Tongue (tissue), 2 donors: Measurements from ENCODE around the gene BEX2. TPM values are rescaled to one million over a fixed set of nuclear protein-coding genes. Genes with fewer than 3 reads are reported as not detected.
"Not testable (repeated sequence)": the region's sequence is repeated elsewhere in the genome, so short reads cannot be mapped to it uniquely, and the experiment has no call there.

Source experiments
- DNase-seq: peaks from one replicate; pipeline ENCODE4 v3.0.0-alpha.2; 2015
- total RNA-seq: library from RNA; depleted of rRNA; stranded (reverse); fragments of >200 nt; gene quantifications from one replicate; pipeline ENCODE4 v1.2.3, GENCODE V29; 2014

The BEX2 gene
- 35.9 TPM for total RNA-seq

- peak; percentile 89 for DNase-seq
These were observed at the start of gene BEX2 for GRCh38 chrX:103310555-103311398. BEX2 (minus strand) TSS chrX:103310990; CDS start chrX:103309976, 1,014 bp downstream.

- DNase-seq = no peak
These were observed 49.3 kb upstream of the BEX2 start for GRCh38 chrX:103360092-103360491.

GRCh38 chrX:103359605-103360004, 48.8 kb upstream of the BEX2 start:
- DNase-seq = not testable (repeated sequence)

- no peak for DNase-seq
These were observed 47.1 kb upstream of the BEX2 start for GRCh38 chrX:103357871-103358270.

DNA sequence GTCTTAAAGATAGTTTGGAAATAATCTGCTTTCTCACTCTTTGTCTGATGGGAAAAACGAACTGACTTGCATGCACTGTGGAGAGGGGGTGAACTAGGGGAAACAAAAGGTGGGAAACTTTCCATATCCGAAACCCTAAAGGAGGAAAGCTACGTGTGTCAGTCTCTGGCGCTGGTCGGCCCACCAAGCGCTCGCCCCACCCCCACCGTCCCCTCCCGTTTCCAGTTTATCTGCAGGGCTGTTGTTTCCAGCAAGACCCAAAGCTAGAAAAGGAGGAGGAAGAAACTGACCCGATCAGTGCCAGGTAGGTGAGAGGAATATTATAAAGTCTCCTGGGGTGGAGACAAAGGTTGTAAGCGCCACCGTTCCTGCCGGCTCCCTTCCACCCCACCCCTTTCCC, 46.1 kb upstream of the BEX2 start:
- DNase-seq = peak; percentile 62

DNA sequence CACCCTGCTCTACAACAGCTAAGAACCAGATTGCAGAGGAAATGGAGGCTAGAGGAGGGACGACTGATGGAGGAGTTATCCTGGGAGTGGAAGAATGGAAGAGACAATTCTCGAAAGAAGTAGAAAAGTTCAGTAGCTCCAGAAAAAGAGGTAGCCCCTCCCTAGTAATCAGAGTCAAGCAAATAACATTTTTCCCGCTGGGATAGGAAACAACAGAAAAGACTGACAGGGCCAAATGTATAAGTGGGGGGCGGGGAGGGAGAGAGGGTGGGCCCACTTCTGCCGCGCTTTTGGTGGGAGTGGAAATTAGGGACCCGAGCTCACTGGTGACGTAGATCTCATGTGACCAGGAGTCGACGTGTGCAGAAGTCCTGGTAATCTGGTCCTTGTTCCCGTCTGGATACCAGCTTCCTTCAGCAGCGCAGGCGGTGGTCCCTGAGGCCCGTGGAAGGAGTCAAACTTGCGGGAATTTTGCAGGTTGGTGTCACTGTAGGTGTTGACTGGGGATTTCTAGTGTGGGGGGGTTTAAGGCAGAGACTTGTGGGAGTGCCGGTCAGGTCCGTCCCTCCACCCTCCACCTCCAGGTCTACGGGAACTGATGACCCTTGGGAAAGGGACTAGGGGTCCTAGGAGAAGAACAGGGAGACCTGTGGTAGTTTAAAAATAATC, 45.5 kb upstream of the BEX2 start, which contains the start of gene TCEAL9:
Gene TCEAL9 (plus strand): TSS at position 377 of the 669 bp plus-strand sequence. CDS start 1,179 bp downstream, outside the sequence.
- DNase-seq = peak; percentile 95

DNA sequence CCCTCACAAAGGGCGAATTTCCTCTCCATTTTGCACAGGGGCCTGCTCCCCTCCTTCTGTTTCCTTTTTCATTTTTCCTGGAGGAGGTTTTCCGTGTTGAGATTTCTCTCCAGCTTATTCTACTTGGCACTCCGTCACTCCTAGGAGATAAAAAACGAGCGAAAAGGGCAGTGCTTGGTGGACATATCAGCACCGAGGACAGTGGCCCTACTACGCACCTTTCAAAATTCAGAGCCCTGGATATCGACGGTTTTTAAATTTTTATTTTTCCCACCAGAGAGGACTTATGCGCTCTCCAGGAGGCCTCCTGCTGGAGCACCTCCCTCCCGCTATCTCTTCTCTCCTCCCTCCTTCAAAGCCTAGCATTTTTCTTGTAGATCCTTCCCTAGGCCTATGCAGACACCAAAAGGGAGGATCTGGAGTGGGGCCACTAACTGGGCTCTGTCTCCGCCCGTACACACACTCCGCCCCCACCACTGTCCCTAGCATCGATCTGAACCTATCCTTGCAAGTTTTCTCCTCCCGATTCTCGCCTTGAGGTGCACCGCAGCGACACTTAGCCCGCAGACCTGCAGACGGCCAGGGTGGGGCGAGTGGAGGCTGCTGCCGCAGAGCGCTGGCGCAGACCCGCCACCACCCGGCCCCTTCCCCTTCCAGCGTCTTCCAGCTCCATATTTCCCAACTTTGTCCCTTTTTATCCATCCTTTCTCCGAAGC, 37.0 kb upstream of the BEX2 start:
- DNase-seq = no peak

GRCh38 chrX:103344606-103345005, 33.8 kb upstream of the BEX2 start:
- no peak for DNase-seq

- DNase-seq = peak; percentile 57
These were observed 32.3 kb upstream of the BEX2 start for GRCh38 chrX:103343105-103343504.

GRCh38 chrX:103338663-103339062, 27.9 kb upstream of the BEX2 start:
- no peak for DNase-seq

DNA sequence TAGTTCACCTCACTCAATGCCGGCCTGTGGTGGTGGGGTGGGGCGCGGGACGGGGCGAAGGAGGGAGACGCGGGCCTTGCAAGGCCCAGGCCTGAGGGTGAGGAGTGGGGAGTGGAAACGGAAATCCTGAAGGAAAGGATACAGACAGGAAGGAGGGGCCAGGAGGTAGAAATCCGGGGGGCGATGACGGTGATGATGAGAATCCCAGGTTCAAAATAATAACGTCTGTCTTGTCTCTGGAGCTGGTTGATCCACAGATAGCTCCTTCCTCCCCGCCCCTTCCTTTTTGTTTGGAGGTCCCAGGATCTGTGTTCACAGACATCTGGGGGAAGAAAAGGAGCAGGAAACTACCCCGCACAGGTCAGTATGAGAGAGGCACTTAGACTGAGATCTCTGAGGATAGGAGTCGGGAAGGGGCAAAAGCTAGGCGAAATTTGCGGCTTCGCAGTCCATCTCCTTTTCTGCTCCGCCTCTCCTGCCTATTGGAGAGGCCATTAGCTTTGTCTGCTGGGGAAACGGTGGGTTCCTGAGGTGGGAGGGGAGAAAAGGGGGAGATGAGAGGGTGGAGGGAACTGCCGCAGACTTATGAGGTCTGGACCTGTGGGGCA, 20.0 kb upstream of the BEX2 start:
- peak; percentile 66 for DNase-seq

DNA sequence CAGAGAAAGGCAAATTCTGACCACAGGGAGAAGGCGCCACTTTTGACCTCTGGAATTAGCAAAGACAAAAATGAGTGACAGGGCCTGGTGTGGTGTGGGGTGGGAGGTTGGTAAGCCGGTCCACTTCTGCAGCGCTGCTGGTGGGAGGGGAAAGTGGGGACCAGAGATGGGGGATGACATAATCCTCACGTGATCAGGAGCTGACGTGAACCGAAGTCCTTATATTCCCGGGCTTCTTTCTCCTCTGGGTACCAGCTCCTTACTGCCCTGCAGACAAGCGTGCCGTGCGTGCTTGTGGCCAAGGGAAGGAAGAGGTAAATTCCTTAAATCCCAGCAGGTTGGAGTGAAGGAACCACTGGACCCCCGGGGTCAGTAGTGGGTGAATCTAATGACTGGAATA, 19.2 kb upstream of the BEX2 start, which contains the start of gene TCEAL7:
Gene TCEAL7 (plus strand): TSS at position 249 of the 400 bp plus-strand sequence. CDS start 1,165 bp downstream, outside the sequence.
- peak; percentile 93 for DNase-seq

DNA sequence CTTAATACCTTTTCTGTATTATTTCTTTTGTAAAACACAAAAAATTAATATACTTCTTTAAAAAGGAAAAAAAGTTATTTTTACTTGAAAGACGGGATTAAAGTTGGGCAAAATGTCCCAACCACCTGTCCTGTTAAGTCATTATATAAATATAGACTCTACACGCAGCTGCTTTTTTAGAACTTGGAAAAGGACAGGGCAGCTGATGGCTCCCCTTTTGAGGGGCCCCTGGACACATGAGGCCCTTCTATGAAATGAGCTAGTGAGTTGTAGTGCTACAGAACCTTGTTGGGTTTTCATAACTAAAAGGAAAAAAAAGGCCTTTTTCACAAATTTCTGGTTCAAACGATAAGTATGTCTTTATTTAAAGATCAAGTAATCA, 600 bp upstream of the BEX2 start:
- peak; percentile 65 for DNase-seq

DNA sequence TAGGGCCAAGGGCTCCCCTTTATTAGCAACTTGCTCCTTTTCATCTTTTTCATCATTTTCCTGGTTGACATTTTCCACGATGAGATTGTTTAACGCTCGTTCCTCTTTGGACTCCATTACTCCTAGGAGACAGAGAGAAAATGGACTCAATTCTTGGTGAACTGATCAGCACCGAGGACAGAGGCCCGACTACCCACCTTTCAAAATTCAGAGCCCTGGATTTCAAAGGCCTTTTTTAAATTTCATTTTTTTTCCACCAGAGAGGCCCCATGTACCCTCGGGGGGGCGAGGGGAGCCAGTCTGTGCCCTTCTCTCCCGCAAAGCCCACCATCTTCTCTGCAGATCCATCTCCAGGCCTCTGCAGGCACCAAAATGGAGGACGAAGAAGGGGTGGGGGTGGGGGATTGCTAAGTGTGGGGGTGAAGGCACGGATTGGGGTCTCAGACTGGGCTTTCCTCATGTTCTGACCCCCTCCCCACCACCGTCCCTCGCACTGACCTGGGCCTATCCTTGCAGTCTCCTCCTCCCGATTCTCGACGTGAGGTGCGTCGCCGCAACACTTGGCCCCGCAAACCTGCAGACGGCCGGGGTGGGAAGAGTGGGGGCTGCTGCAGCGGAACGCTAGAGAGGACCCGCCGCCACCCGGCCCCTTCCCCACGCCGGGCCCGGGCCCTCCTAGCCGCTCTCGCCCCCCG, 783 bp downstream of the BEX2 start:
- no peak for DNase-seq

- DNase-seq = not testable (repeated sequence)
These were observed 5.1 kb downstream of the BEX2 start for GRCh38 chrX:103305666-103306065.

- no peak for DNase-seq
These were observed 6.1 kb downstream of the BEX2 start for GRCh38 chrX:103304705-103305104.

DNA sequence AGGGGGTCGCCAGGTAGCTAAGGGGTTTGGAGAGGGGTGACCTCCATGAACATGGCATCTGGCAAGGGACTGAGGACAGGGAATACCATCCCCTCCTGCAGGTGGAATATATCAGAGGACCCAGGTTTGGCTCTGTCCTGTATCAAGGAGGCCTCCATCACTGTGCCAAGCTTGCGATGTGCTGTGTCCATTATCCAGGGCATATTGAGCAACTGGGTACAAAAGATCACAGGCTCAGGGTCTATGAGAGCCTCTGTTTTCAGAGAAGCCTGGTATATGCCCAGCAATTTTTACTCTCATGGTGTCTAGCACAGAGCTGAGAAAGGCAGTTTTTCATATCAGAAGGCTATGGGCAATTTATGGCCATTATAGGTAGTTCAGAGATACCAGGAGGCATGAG, 17.7 kb downstream of the BEX2 start:
- DNase-seq = no peak

DNA sequence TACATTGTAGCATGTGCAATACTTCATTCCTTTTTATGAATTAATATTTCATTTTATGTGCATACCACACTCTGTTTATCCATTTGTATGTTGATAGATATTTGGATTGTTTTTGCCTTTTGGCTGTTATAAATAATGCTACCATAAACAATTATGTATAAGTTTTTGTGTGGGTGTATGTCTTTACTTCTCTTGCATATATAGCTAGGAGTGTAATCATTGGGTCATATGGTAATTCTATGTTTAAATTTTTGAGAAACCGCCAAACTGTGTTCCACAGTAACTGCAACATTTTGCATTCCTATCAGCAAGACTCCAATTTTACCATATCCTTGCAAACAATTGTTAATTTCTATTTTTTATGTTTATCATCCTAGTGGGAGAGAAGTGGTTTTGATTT, 31.2 kb downstream of the BEX2 start:
- DNase-seq = no peak

GRCh38 chrX:103276581-103277002, 34.2 kb downstream of the BEX2 start, which contains the start of gene TCEAL5:
TCEAL5 (minus strand) TSS chrX:103276750; CDS start chrX:103274563, 2,187 bp downstream.
- DNase-seq = peak; percentile 75

DNA sequence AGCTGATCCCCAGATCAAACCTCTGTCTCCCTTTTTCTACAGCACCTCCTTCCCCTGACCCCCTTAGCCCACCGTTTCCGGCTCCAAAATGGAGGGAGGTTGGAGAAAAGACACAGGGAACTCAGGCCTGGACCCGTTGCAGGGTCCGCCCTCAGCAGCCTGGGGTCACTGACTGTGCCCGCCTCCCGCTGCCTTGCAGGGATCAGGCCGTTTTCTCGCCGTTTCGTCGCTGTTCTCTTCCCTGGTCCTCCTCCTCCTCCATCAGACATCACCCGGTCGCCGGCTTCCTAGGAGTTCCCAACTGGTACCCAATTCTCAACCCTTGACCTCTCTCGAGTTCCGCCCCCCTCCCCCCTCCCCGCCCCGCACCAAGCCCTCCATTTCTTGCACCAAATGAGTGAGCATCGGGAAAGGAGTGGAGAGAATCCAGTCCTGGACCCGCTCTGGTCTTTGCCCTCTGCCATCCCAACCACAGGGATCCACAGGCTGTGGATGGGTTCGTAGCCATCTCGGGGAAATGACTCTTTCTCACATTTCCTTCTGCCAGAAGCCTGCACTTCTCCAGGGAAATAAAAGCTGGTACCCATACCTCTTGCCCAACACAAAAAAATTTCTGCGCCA, 34.7 kb downstream of the BEX2 start:
- peak; percentile 1 for DNase-seq

DNA sequence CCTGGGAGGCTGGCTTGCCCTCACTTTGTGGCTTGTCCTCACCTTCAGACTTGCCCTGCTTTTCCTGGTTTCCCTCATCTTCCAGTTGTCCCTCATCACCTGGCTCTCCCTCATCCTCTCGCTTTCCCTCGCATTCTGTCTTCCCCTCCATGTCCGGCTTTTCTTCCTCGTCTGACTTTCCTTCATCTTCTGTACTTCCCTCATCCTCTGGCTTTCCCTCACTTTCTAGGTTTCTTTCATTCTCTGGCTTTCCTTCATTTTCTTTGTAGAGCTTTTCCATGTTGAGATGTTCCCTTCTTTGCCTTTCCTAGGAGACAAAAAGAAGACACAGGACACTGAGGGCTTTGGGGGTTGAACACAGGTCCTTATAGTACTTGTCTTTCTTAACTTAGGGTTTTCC, 36.5 kb downstream of the BEX2 start:
- DNase-seq = no peak
